Liver (tissue), 9 donors: ENCODE results near the gene ISCU. TPM values are rescaled to one million over a fixed set of nuclear protein-coding genes. Genes with fewer than 3 reads are reported as not detected.

Experiments
- DNase-seq: peaks from one replicate; pipeline ENCODE4 v3.0.0-alpha.2; 2017; ENCODE audit warnings: low spot score
- H3K27ac ChIP-seq, 2 donors: one replicate each; pipeline ENCODE4 v1.7.0; 2013; ENCODE audit warnings: inconsistent platforms in 2 of 2, low read length in 2 of 2, control low read depth in 1 of 2, low read depth in 1 of 2, mild to moderate bottlenecking in 1 of 2
- H3K27me3 ChIP-seq, 4 donors: one replicate each; pipeline versions ENCODE4 v1.6.1 to v1.7.0; 2013; ENCODE audit warnings: low read length in 3 of 4, inconsistent platforms in 1 of 4, mild to moderate bottlenecking in 1 of 4, moderate library complexity in 1 of 4; ENCODE audit not compliant: control insufficient read depth in 4 of 4, insufficient read depth in 4 of 4
- H3K36me3 ChIP-seq, 4 donors: one replicate each; pipeline versions ENCODE4 v1.6.1 to v1.7.0; 2013; ENCODE audit warnings: low read length in 3 of 4, mild to moderate bottlenecking in 3 of 4, low read depth in 1 of 4, moderate library complexity in 1 of 4; ENCODE audit not compliant: control insufficient read depth in 4 of 4, insufficient read depth in 3 of 4
- H3K4me1 ChIP-seq, 4 donors: one replicate each; pipeline versions ENCODE4 v1.6.1 to v1.7.0; 2013; ENCODE audit warnings: low read length in 3 of 4, mild to moderate bottlenecking in 3 of 4, moderate library complexity in 1 of 4; ENCODE audit not compliant: control insufficient read depth in 4 of 4, insufficient read depth in 4 of 4
- H3K4me3 ChIP-seq, 3 donors: one replicate each; pipeline versions ENCODE4 v1.6.1 to v1.7.0; 2013; ENCODE audit warnings: low read length in 3 of 3, control low read depth in 1 of 3, low read depth in 1 of 3, mild to moderate bottlenecking in 1 of 3
- H3K9ac ChIP-seq, 2 donors: one replicate each; pipeline ENCODE4 v1.7.0; 2013; ENCODE audit warnings: low read length in 2 of 2, mild to moderate bottlenecking in 2 of 2, moderate library complexity in 2 of 2, control low read depth in 1 of 2, low read depth in 1 of 2
- H3K9me3 ChIP-seq, 4 donors: one replicate each; pipeline versions ENCODE4 v1.6.1 to v1.7.0; 2013; ENCODE audit warnings: low read length in 3 of 4; ENCODE audit not compliant: control insufficient read depth in 4 of 4
- ATF3 ChIP-seq: IDR thresholded peaks from 2 replicates; pipeline ENCODE4 v1.6.1; 2016; ENCODE audit warnings: antibody characterized with exemption
- CTCF ChIP-seq: fragments of 150-350 bp; IDR thresholded peaks from 2 replicates; pipeline ENCODE4 v1.5.1; 2017; ENCODE audit warnings: improper control_type of control experiment, low read depth, low read length; ENCODE audit not compliant: missing input control
- FOXA1 ChIP-seq: IDR thresholded peaks from 2 replicates; pipeline ENCODE4 v1.6.1; 2016; ENCODE audit warnings: antibody characterized with exemption
- FOXA2 ChIP-seq: IDR thresholded peaks from 2 replicates; pipeline ENCODE4 v1.6.1; 2016; ENCODE audit warnings: antibody characterized with exemption
- GABPA ChIP-seq, 2 donors: IDR thresholded peaks in 1 of 2; conservative IDR thresholded peaks in 1 of 2; 2 replicates each; pipeline ENCODE4 v1.6.1; 2016; ENCODE audit warnings: antibody characterized with exemption in 2 of 2, mild to moderate bottlenecking in 1 of 2, moderate library complexity in 1 of 2
- HNF4A ChIP-seq, 2 donors: conservative IDR thresholded peaks; 2 replicates each; pipeline ENCODE4 v1.6.1; 2016; ENCODE audit warnings: antibody characterized with exemption in 2 of 2, mild to moderate bottlenecking in 2 of 2
- HNF4G ChIP-seq: IDR thresholded peaks from 2 replicates; pipeline ENCODE4 v1.6.1; 2016; ENCODE audit warnings: antibody characterized with exemption
- JUND ChIP-seq, 2 donors: IDR thresholded peaks; 2 replicates each; pipeline ENCODE4 v1.6.1; 2016; ENCODE audit warnings: antibody characterized with exemption in 2 of 2
- MAX ChIP-seq: IDR thresholded peaks from 2 replicates; pipeline ENCODE4 v1.6.1; 2016; ENCODE audit warnings: antibody characterized with exemption
- NR2F2 ChIP-seq: IDR thresholded peaks from 2 replicates; pipeline ENCODE4 v1.6.1; 2016; ENCODE audit warnings: antibody characterized with exemption
- RAD21 ChIP-seq, 2 donors: IDR thresholded peaks; 2 replicates each; pipeline ENCODE4 v1.6.1; 2016; ENCODE audit warnings: antibody characterized with exemption in 2 of 2, mild to moderate bottlenecking in 2 of 2
- REST ChIP-seq: IDR thresholded peaks from 2 replicates; pipeline ENCODE4 v1.6.1; 2016; ENCODE audit warnings: antibody characterized with exemption, mild to moderate bottlenecking
- RXRA ChIP-seq, 2 donors: IDR thresholded peaks; 2 replicates each; pipeline ENCODE4 v1.6.1; 2017 to 2018; ENCODE audit warnings: antibody characterized with exemption in 2 of 2, mild to moderate bottlenecking in 1 of 2
- SP1 ChIP-seq: IDR thresholded peaks from 2 replicates; pipeline ENCODE4 v1.6.1; 2018; ENCODE audit warnings: antibody characterized with exemption, mild to moderate bottlenecking
- TAF1 ChIP-seq: conservative IDR thresholded peaks from 2 replicates; pipeline ENCODE4 v1.6.1; 2016; ENCODE audit warnings: antibody characterized with exemption, mild to moderate bottlenecking
- YY1 ChIP-seq: IDR thresholded peaks from 2 replicates; pipeline ENCODE4 v1.6.1; 2016; ENCODE audit warnings: antibody characterized with exemption, mild to moderate bottlenecking
- ZBTB33 ChIP-seq: IDR thresholded peaks from 2 replicates; pipeline ENCODE4 v1.6.1; 2016; ENCODE audit warnings: antibody characterized with exemption
- WGBS: extraction: QIAGEN DNeasy Blood & Tissue Kit; methylation state at CpG from one replicate; pipeline ENCODE4 v1.1.7; 2013; 5-methylcytosine and 5-hydroxymethylcytosine counted together
- polyA plus RNA-seq, 2 donors: library from polyadenylated mRNA; stranded (reverse) in 1 of 2; unstranded in 1 of 2; fragments of 200-250 nt in 1 of 2; fragments of >200 nt in 1 of 2; fragmentation: Nextera tagmentation in 1 of 2; extraction: Ambion mirVana in 1 of 2; gene quantifications; one replicate each; pipeline versions ENCODE4 v1.2.1 to v1.2.3, GENCODE V29; 2013 to 2015
- total RNA-seq, 2 donors: library from RNA; depleted of rRNA; stranded (reverse); fragments of >200 nt; gene quantifications; one replicate each; pipeline ENCODE4 v1.2.3, GENCODE V29; 2014
- donor health status: healthy.
- donor health status: healthy.
- donor health status: healthy.
- donor health status: healthy.
- donor health status: healthy.

The ISCU gene
- total and polyA plus RNA-seq, 4 donors = 42.3 to 85.9 (median 63.8) TPM

- H3K36me3 ChIP-seq = peaks cover 21 to 87% (median 83%) of the 10 kb centered on the region in 4 donors
- no peak for DNase-seq
- no peak overlapping the region for H3K27ac ChIP-seq
- no peak overlapping the region for H3K4me3 ChIP-seq
- WGBS = 88% methylated on average over 14 of the region's 14 CpGs
- no peaks in the 10 kb centered on the region for H3K4me1 ChIP-seq
- H3K9ac ChIP-seq = no peak overlapping the region
- no peaks in the 10 kb centered on the region for H3K9me3 ChIP-seq
- TF ChIP-seq MAX (no peak), YY1 (no peak), HNF4G (no peak), CTCF (no peak), TAF1 (no peak), FOXA1 (no peak), JUND (IDR thresholded peaks at IDR 0.05) (no peak), SP1 (no peak), REST (no peak)
- H3K27me3 ChIP-seq = no peaks in the 10 kb centered on the region
Observed at GRCh38 chr12:108523365-108523764, 39.0 kb upstream of the ISCU start.

GRCh38 chr12:108525681-108526080 is 36.7 kb upstream of the ISCU start:
- Histone ChIP-seq H3K9me3 (no peaks in the 10 kb centered on the region), H3K4me3 (no peak overlapping the region), H3K4me1 (no peaks in the 10 kb centered on the region), H3K27ac (no peak overlapping the region), H3K27me3 (no peaks in the 10 kb centered on the region), H3K9ac (no peak overlapping the region), H3K36me3 (peaks cover 12 to 80% (median 77%) of the 10 kb centered on the region in 4 donors)
- WGBS = 91% methylated on average over 5 of the region's 5 CpGs
- TF ChIP-seq HNF4G = no peak
- TF ChIP-seq ZBTB33 = no peak
- no peak for TF ChIP-seq JUND (IDR thresholded peaks at IDR 0.05)
- no peak for TF ChIP-seq NR2F2
- TF ChIP-seq GABPA (IDR thresholded peaks at IDR 0.05 in 1 of 2, conservative IDR thresholded peaks at IDR 0.05 in 1 of 2) = no peak
- no peak for TF ChIP-seq HNF4A (conservative IDR thresholded peaks at IDR 0.05)
- no peak for TF ChIP-seq TAF1
- no peak for TF ChIP-seq MAX
- no peak for TF ChIP-seq YY1
- TF ChIP-seq RXRA (IDR thresholded peaks at IDR 0.05) = no peak
- TF ChIP-seq FOXA2 = no peak
- no peak for TF ChIP-seq RAD21 (IDR thresholded peaks at IDR 0.05)
- no peak for TF ChIP-seq ATF3
- no peak for TF ChIP-seq REST
- TF ChIP-seq CTCF = no peak
- no peak for DNase-seq
